Endothelial cell of umbilical vein (primary cell): ENCODE data around the gene FAM181A.

Source experiments
- CTCF ChIP-seq, 2 donors: IDR thresholded peaks; 1 replicate in 1 of 2; 2 replicates in 1 of 2; pipeline ENCODE4 v1.5.1; 2011; ENCODE audit warnings: low read length in 2 of 2, mild to moderate bottlenecking in 2 of 2, moderate library complexity in 2 of 2, control low read depth in 1 of 2, inconsistent platforms in 1 of 2, low read depth in 1 of 2; ENCODE audit not compliant: insufficient read depth in 1 of 2; ENCODE audit errors: extremely low read depth in 1 of 2
- EZH2 ChIP-seq: IDR thresholded peaks from 2 replicates; pipeline ENCODE4 v1.6.1; 2012; ENCODE audit warnings: borderline replicate concordance, low read depth, mild to moderate bottlenecking, moderate library complexity, low read length, inconsistent platforms; ENCODE audit not compliant: severe bottlenecking
- JUN ChIP-seq: IDR thresholded peaks from 2 replicates; pipeline ENCODE4 v1.6.1; 2011; ENCODE audit warnings: borderline replicate concordance, low read depth; ENCODE audit not compliant: insufficient read length, insufficient read depth
- MAX ChIP-seq: IDR thresholded peaks from 2 replicates; pipeline ENCODE4 v1.6.1; 2011; ENCODE audit not compliant: insufficient read depth, insufficient read length
- MYC ChIP-seq: IDR thresholded peaks from one replicate; pipeline ENCODE4 v1.6.1; 2011; ENCODE audit warnings: mild to moderate bottlenecking, low read depth, low read length
- POLR2A ChIP-seq: IDR thresholded peaks from 2 replicates; pipeline ENCODE4 v1.6.1; 2012; ENCODE audit warnings: low read depth, mild to moderate bottlenecking, control low read depth, low read length
- POLR2AphosphoS5 ChIP-seq: IDR thresholded peaks from 2 replicates; pipeline ENCODE4 v1.6.1; 2012; ENCODE audit warnings: low read depth, mild to moderate bottlenecking, control low read depth, low read length, moderate library complexity; ENCODE audit not compliant: insufficient read depth

DNA sequence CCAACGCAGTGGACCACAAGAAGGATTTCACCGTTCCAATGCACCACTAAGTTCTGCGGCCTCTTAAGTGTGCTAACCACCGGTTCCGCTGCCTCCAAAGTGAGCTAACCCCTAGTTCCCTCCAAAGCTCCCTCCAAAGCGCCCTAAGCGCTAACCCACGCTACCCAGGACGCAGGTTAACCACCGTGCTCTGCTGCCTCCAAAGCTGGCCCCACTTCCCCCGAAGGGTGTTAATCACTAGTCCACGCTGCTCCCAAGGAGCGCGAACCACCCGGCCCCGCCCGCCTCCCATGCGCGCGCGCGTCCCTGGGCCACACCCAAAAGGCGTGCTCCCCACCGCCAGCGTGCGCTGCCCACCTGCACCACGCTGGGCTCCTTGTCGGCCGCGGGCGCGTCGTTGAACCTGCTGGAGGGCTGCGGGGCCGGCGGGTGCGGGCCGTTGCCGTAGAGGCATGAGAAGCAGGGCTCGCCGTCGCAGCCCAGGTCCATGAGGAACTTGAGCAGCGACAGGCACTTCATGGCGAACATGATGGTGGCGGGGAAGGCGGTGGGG lies 11.7 kb downstream of the FAM181A start:
- TF ChIP-seq POLR2A (no peak), POLR2AphosphoS5 (no peak), MAX (no peak), CTCF (IDR thresholded peaks at IDR 0.05; ENCODE audit: extremely low read depth in 1 of 2, insufficient read depth in 1 of 2, low read depth in 1 of 2, low read length in 2 of 2) (no peak), JUN (no peak), EZH2 (no peak), MYC (no peak)
